ENCODE measurements around the gene WNT3A. TPM values are rescaled to one million over a fixed set of nuclear protein-coding genes. Genes with fewer than 3 reads are reported as not detected.

The WNT3A gene
- total RNA-seq, 4 donors from 2014 or later: 2.8 to 6.3 (median 3.8) TPM

- Histone ChIP-seq H3K36me3 (no peaks in the 10 kb centered on the region), H3K4me1 (peaks cover 48% of the 10 kb centered on the region), H3K9me3 (no peaks in the 10 kb centered on the region), H3K4me3 (no peak overlapping the region), H3K27me3 (peaks cover 66% of the 10 kb centered on the region), H3K27ac (no peak overlapping the region)
- WGBS: 71% methylated on average over 13 of the region's 21 CpGs
- TF ChIP-seq EP300 (IDR thresholded peaks at IDR 0.05) (no peak), CTCF (IDR thresholded peaks at IDR 0.05) (no peak), POLR2A (IDR thresholded peaks at IDR 0.05) (no peak)
- DNase-seq (ENCODE audit: low spot score in 2 of 2): peak; percentile 52 to 72
Measured at GRCh38 chr1:228009828-228010775, 3.3 kb downstream of the WNT3A start.

GRCh38 chr1:228010921-228011320 is 4.1 kb downstream of the WNT3A start:
- Histone ChIP-seq H3K4me3 (no peak overlapping the region), H3K27me3 (peaks cover 58% of the 10 kb centered on the region), H3K4me1 (peaks cover 47% of the 10 kb centered on the region), H3K27ac (no peak overlapping the region), H3K36me3 (no peaks in the 10 kb centered on the region), H3K9me3 (no peaks in the 10 kb centered on the region)
- DNase-seq (ENCODE audit: low spot score in 2 of 2): peak in 1 of 2 donors; percentile 58
- WGBS: 81% methylated on average over 6 of the region's 7 CpGs
- TF ChIP-seq POLR2A (IDR thresholded peaks at IDR 0.05) (no peak), POLR2AphosphoS5 (IDR thresholded peaks at IDR 0.05) (no peak), EP300 (IDR thresholded peaks at IDR 0.05) (no peak), CTCF (IDR thresholded peaks at IDR 0.05) (no peak)

GRCh38 chr1:228011721-228012311 is 5.0 kb downstream of the WNT3A start:
- H3K27me3 ChIP-seq: peaks cover 51% of the 10 kb centered on the region
- H3K4me3 ChIP-seq: no peak overlapping the region
- 80% methylated on average over 15 of the region's 16 CpGs for WGBS
- H3K4me1 ChIP-seq: peaks cover 40% of the 10 kb centered on the region
- H3K36me3 ChIP-seq: no peaks in the 10 kb centered on the region
- no peak overlapping the region for H3K27ac ChIP-seq
- peak in 1 of 2 donors; percentile 77 for DNase-seq (ENCODE audit: low spot score in 2 of 2)
- no peaks in the 10 kb centered on the region for H3K9me3 ChIP-seq
- TF ChIP-seq POLR2AphosphoS5 (IDR thresholded peaks at IDR 0.05) (no peak), POLR2A (IDR thresholded peaks at IDR 0.05) (no peak), EP300 (IDR thresholded peaks at IDR 0.05) (no peak), CTCF (IDR thresholded peaks at IDR 0.05) (no peak)

GRCh38 chr1:228012555-228012954 is 5.8 kb downstream of the WNT3A start:
- Histone ChIP-seq H3K9me3 (no peaks in the 10 kb centered on the region), H3K4me1 (peaks cover 33% of the 10 kb centered on the region), H3K27me3 (peaks cover 43% of the 10 kb centered on the region), H3K4me3 (no peak overlapping the region), H3K36me3 (no peaks in the 10 kb centered on the region), H3K27ac (no peak overlapping the region)
- 81% methylated on average over 5 of the region's 5 CpGs for WGBS
- peak in 1 of 2 donors; percentile 16 for DNase-seq (ENCODE audit: low spot score in 2 of 2)
- TF ChIP-seq POLR2A (IDR thresholded peaks at IDR 0.05): no peak
- TF ChIP-seq POLR2AphosphoS5 (IDR thresholded peaks at IDR 0.05): no peak
- TF ChIP-seq EP300 (IDR thresholded peaks at IDR 0.05): no peak
- TF ChIP-seq CTCF (IDR thresholded peaks at IDR 0.05): no peak
